GM19193 (cell line): ENCODE results near the gene GPRIN3.

ENCODE experiments used
- POLR2A ChIP-seq: IDR thresholded peaks from 4 replicates; pipeline ENCODE4 v1.6.1; 2011; ENCODE audit not compliant: insufficient read depth, insufficient read length; ENCODE audit errors: extremely low read depth

GPRIN3 gene

GRCh38 chr4:89226665-89227574 is 80.7 kb downstream of the GPRIN3 start:
- TF ChIP-seq POLR2A, result no peak

- TF ChIP-seq POLR2A, result no peak
Measured at GRCh38 chr4:89222170-89222569, 85.4 kb downstream of the GPRIN3 start.

- no peak for TF ChIP-seq POLR2A
Measured at GRCh38 chr4:89221167-89221867, 86.3 kb downstream of the GPRIN3 start.

- no peak for TF ChIP-seq POLR2A
Measured at GRCh38 chr4:89218587-89218986, 89.0 kb downstream of the GPRIN3 start.

GRCh38 chr4:89217604-89218003 is 90.0 kb downstream of the GPRIN3 start:
- no peak for TF ChIP-seq POLR2A

- TF ChIP-seq POLR2A, result no peak
Measured at GRCh38 chr4:89216866-89217265, 90.7 kb downstream of the GPRIN3 start.

GRCh38 chr4:89216422-89216821 is 91.2 kb downstream of the GPRIN3 start:
- no peak for TF ChIP-seq POLR2A

GRCh38 chr4:89215736-89216135 is 91.9 kb downstream of the GPRIN3 start:
- TF ChIP-seq POLR2A, result no peak

GRCh38 chr4:89214308-89214707 is 93.3 kb downstream of the GPRIN3 start:
- TF ChIP-seq POLR2A, result no peak

- no peak for TF ChIP-seq POLR2A
Measured at GRCh38 chr4:89213382-89213701, 94.3 kb downstream of the GPRIN3 start.

- no peak for TF ChIP-seq POLR2A
Measured at GRCh38 chr4:89212666-89213381, 94.8 kb downstream of the GPRIN3 start.

GRCh38 chr4:89204624-89205023 is 103.0 kb downstream of the GPRIN3 start:
- TF ChIP-seq POLR2A, result no peak

GRCh38 chr4:89203902-89204301 is 103.7 kb downstream of the GPRIN3 start:
- no peak for TF ChIP-seq POLR2A

GRCh38 chr4:89197920-89198319 is 109.7 kb downstream of the GPRIN3 start:
- no peak for TF ChIP-seq POLR2A

- TF ChIP-seq POLR2A, result no peak
Measured at GRCh38 chr4:89196745-89197144, 110.9 kb downstream of the GPRIN3 start.
